Measurements from ENCODE around the gene ENOX1. TPM values are rescaled to one million over a fixed set of nuclear protein-coding genes. Genes with fewer than 3 reads are reported as not detected.
A peak's percentile ranks its signal among the peaks of the same experiment; 100 is the strongest.

ENOX1 gene
- total RNA-seq, 1 experiment from 2014 or later = 0.26 TPM

GRCh38 chr13:43686557-43686956 is 100.2 kb downstream of the ENOX1 start (continued):
- TF ChIP-seq ZNF532 (CRISPR knock-in tag; IDR thresholded peaks at IDR 0.05; ENCODE audit: borderline replicate concordance) (no peak), MYBL2 (CRISPR knock-in tag; IDR thresholded peaks at IDR 0.05) (no peak)

- ChIA-PET POLR2A (no interaction called here), CTCF (no interaction called here)
- Mint-ChIP-seq H3K4me3 (no peak overlapping the region), H3K27ac (no peak overlapping the region), H3K36me3 (no peaks in the 10 kb centered on the region), H3K27me3 (ENCODE audit: low read depth) (no peaks in the 10 kb centered on the region), H3K4me1 (peaks cover 11% of the 10 kb centered on the region), H3K9me3 (no peaks in the 10 kb centered on the region)
- no peak for DNase-seq (ENCODE audit: low spot score)
- TF ChIP-seq CREM (CRISPR knock-in tag; IDR thresholded peaks at IDR 0.05) = no peak
- no peak for TF ChIP-seq ZNF121 (CRISPR knock-in tag; IDR thresholded peaks at IDR 0.05)
- TF ChIP-seq, protein P1, sequence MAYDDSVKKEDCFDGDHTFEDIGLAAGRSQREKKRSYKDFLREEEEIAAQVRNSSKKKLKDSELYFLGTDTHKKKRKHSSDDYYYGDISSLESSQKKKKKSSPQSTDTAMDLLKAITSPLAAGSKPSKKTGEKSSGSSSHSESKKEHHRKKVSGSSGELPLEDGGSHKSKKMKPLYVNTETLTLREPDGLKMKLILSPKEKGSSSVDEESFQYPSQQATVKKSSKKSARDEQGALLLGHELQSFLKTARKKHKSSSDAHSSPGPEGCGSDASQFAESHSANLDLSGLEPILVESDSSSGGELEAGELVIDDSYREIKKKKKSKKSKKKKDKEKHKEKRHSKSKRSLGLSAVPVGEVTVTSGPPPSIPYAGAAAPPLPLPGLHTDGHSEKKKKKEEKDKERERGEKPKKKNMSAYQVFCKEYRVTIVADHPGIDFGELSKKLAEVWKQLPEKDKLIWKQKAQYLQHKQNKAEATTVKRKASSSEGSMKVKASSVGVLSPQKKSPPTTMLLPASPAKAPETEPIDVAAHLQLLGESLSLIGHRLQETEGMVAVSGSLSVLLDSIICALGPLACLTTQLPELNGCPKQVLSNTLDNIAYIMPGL (CRISPR knock-in tag; IDR thresholded peaks at IDR 0.05) = no peak
- TF ChIP-seq ATF1 (CRISPR knock-in tag; IDR thresholded peaks at IDR 0.05) = no peak
- no peak for TF ChIP-seq NR3C1 (CRISPR knock-in tag; conservative IDR thresholded peaks at IDR 0.05; ENCODE audit: low read depth)
- no peak for TF ChIP-seq ZNF396 (CRISPR knock-in tag; IDR thresholded peaks at IDR 0.05; ENCODE audit: borderline replicate concordance)
- peak; percentile 36; the same call in 1 of the 2 replicates for ATAC-seq
Observed at GRCh38 chr13:43684963-43685725, 101.6 kb downstream of the ENOX1 start.

- no peak overlapping the region for H3K27ac Mint-ChIP-seq
- no peaks in the 10 kb centered on the region for H3K9me3 Mint-ChIP-seq
- H3K36me3 Mint-ChIP-seq = no peaks in the 10 kb centered on the region
- TF ChIP-seq, protein P2, sequence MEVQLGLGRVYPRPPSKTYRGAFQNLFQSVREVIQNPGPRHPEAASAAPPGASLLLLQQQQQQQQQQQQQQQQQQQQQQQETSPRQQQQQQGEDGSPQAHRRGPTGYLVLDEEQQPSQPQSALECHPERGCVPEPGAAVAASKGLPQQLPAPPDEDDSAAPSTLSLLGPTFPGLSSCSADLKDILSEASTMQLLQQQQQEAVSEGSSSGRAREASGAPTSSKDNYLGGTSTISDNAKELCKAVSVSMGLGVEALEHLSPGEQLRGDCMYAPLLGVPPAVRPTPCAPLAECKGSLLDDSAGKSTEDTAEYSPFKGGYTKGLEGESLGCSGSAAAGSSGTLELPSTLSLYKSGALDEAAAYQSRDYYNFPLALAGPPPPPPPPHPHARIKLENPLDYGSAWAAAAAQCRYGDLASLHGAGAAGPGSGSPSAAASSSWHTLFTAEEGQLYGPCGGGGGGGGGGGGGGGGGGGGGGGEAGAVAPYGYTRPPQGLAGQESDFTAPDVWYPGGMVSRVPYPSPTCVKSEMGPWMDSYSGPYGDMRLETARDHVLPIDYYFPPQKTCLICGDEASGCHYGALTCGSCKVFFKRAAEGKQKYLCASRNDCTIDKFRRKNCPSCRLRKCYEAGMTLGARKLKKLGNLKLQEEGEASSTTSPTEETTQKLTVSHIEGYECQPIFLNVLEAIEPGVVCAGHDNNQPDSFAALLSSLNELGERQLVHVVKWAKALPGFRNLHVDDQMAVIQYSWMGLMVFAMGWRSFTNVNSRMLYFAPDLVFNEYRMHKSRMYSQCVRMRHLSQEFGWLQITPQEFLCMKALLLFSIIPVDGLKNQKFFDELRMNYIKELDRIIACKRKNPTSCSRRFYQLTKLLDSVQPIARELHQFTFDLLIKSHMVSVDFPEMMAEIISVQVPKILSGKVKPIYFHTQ (CRISPR knock-in tag; IDR thresholded peaks at IDR 0.05) = no peak
- TF ChIP-seq OVOL2 (CRISPR knock-in tag; IDR thresholded peaks at IDR 0.05; ENCODE audit: borderline replicate concordance) (no peak), MAX (CRISPR knock-in tag; IDR thresholded peaks at IDR 0.05) (no peak), TEAD1 (CRISPR knock-in tag; IDR thresholded peaks at IDR 0.05) (no peak), ATF1 (CRISPR knock-in tag; IDR thresholded peaks at IDR 0.05) (no peak), CBFB (CRISPR knock-in tag; IDR thresholded peaks at IDR 0.05; ENCODE audit: low read depth) (no peak), ZNF416 (CRISPR knock-in tag; IDR thresholded peaks at IDR 0.05) (no peak)
- TF ChIP-seq, protein P3, sequence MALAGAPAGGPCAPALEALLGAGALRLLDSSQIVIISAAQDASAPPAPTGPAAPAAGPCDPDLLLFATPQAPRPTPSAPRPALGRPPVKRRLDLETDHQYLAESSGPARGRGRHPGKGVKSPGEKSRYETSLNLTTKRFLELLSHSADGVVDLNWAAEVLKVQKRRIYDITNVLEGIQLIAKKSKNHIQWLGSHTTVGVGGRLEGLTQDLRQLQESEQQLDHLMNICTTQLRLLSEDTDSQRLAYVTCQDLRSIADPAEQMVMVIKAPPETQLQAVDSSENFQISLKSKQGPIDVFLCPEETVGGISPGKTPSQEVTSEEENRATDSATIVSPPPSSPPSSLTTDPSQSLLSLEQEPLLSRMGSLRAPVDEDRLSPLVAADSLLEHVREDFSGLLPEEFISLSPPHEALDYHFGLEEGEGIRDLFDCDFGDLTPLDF (CRISPR knock-in tag; IDR thresholded peaks at IDR 0.05) = no peak
- POLR2A ChIA-PET = no interaction called here
- no peak overlapping the region for H3K4me3 Mint-ChIP-seq
- CTCF ChIA-PET = interaction anchor here (1.2 kb wide), 1 partner anchor 379 kb away, joined by 3 read pairs; no protein-coding TSS in a partner anchor
- no peak for ATAC-seq
- no peak for DNase-seq (ENCODE audit: low spot score)
- no peaks in the 10 kb centered on the region for H3K27me3 Mint-ChIP-seq (ENCODE audit: low read depth)
- peaks cover 11% of the 10 kb centered on the region for H3K4me1 Mint-ChIP-seq
Observed at GRCh38 chr13:43682701-43683100, 104.1 kb downstream of the ENOX1 start.
